ENCODE measurements around the gene APRT. TPM values are rescaled to one million over a fixed set of nuclear protein-coding genes. Genes with fewer than 3 reads are reported as not detected.

Gene APRT
- total and polyA plus RNA-seq, 2 of the 4 experiments (the other 2 are of a cell fraction) = 40.5 to 157 TPM

GRCh38 chr16:88784074-88784855 is 27.5 kb downstream of the APRT start (continued):
- TF ChIP-seq NFE2L2 (IDR thresholded peaks at IDR 0.05; ENCODE audit: low read depth, low read length) (no peak), MAFK (IDR thresholded peaks at IDR 0.05; ENCODE audit: low read depth, low read length) (no peak), RAD21 (IDR thresholded peaks at IDR 0.05; ENCODE audit: low read length) (peak; percentile 45)

- TSS peak; percentile 17 for BruUV-seq (replicated peaks)
- peak overlapping the region; percentile 26 for H2BK20ac ChIP-seq (ENCODE audit: low read depth, low read length)
Observed at GRCh38 chr16:88783391-88784073, 28.2 kb downstream of the APRT start.

More at GRCh38 chr16:88783391-88784073, 28.2 kb downstream of the APRT start:
- Histone ChIP-seq H3K9ac (ENCODE audit: low read depth, low read length) (peak overlapping the region; percentile 83), H3K4me3 (ENCODE audit: insufficient read depth, low read depth, low read length) (peak overlapping the region; percentile 92), H2BK120ac (ENCODE audit: low read depth, low read length) (peak overlapping the region; percentile 70), H3K27me3 (ENCODE audit: control insufficient read depth, insufficient read depth, low read length) (no peaks in the 10 kb centered on the region), H3K4me2 (ENCODE audit: low read depth, low read length) (peak overlapping the region; percentile 68), H2BK15ac (ENCODE audit: low read depth, low read length) (peak overlapping the region; percentile 4; the same call in 1 of the 3 replicates), H2AFZ (replicated peaks; ENCODE audit: low read length, poor library complexity) (peak overlapping the region; percentile 74), H2AK9ac (replicated peaks; ENCODE audit: low read depth, low read length, poor library complexity) (peak overlapping the region; percentile 95), H3K18ac (ENCODE audit: low read depth, low read length) (peak overlapping the region; percentile 25), H4K91ac (ENCODE audit: insufficient read depth, low read depth, low read length) (peak overlapping the region; percentile 66), H3K23ac (ENCODE audit: low read depth, low read length) (peak overlapping the region; percentile 96), H3K79me1 (ENCODE audit: low read depth in 1 of 2, low read length in 2 of 2) (peaks cover 0 to 46% of the 10 kb centered on the region in 2 experiments; a peak in 2 of 4 replicates), H3K9me1 (ENCODE audit: insufficient read depth, low read length) (peaks cover 11% of the 10 kb centered on the region), H3K4ac (ENCODE audit: low read depth, low read length) (peak overlapping the region; percentile 92), H4K20me1 (ENCODE audit: insufficient read depth, low read length) (peaks cover 60% of the 10 kb centered on the region), H3K4me1 (ENCODE audit: control insufficient read depth, insufficient read depth, low read length) (peaks cover 47% of the 10 kb centered on the region), H3K36me3 (ENCODE audit: control insufficient read depth, insufficient read depth, low read length) (no peaks in the 10 kb centered on the region), H3K9me3 (ENCODE audit: control insufficient read depth, insufficient read depth, low read length) (no peaks in the 10 kb centered on the region), H3K56ac (ENCODE audit: extremely low read depth, insufficient read depth, low read length) (peak overlapping the region; percentile 69), H4K8ac (ENCODE audit: low read depth in 2 of 2, low read length in 2 of 2) (peak overlapping the region; percentile 20 to 78; a peak in 3 of 4 replicates), H4K5ac (ENCODE audit: low read depth, low read length) (peak overlapping the region; percentile 13), H3K27ac (ENCODE audit: insufficient read depth, low read length) (peak overlapping the region; percentile 82), H2AK5ac (ENCODE audit: low read depth, low read length) (peak overlapping the region; percentile 94), H2BK5ac (ENCODE audit: low read depth, low read length, poor library complexity, severe bottlenecking) (peak overlapping the region; percentile 88), H3K14ac (replicated peaks; ENCODE audit: low read depth, low read length) (peak overlapping the region; percentile 94)
- in situ Hi-C loops (cut with MboI; ENCODE audit: low sequenced_read_pairs) (loop anchor here (5.0 kb wide), 1 partner anchor 36 kb away; no protein-coding TSS in a partner anchor), intact Hi-C loops (cut with micrococcal nuclease) (no loop called here), dilution Hi-C loops (cut with HindIII; ENCODE audit: low sequenced_read_pairs, unreplicated experiment) (no loop called here)
- 30% methylated on average over 14 of the region's 27 CpGs; no CpG with 5 or more reads in 1 of the 2 experiments for WGBS, 2 experiments (ENCODE audit: extremely low coverage in 2 of 2, insufficient read length in 1 of 2)
- no peak for TF ChIP-seq MXI1 (IDR thresholded peaks at IDR 0.05; ENCODE audit: borderline replicate concordance, low read depth, low read length)
- TF ChIP-seq, protein P1, sequence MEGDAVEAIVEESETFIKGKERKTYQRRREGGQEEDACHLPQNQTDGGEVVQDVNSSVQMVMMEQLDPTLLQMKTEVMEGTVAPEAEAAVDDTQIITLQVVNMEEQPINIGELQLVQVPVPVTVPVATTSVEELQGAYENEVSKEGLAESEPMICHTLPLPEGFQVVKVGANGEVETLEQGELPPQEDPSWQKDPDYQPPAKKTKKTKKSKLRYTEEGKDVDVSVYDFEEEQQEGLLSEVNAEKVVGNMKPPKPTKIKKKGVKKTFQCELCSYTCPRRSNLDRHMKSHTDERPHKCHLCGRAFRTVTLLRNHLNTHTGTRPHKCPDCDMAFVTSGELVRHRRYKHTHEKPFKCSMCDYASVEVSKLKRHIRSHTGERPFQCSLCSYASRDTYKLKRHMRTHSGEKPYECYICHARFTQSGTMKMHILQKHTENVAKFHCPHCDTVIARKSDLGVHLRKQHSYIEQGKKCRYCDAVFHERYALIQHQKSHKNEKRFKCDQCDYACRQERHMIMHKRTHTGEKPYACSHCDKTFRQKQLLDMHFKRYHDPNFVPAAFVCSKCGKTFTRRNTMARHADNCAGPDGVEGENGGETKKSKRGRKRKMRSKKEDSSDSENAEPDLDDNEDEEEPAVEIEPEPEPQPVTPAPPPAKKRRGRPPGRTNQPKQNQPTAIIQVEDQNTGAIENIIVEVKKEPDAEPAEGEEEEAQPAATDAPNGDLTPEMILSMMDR (conservative IDR thresholded peaks at IDR 0.05; ENCODE audit: low read depth, low read length) = no peak
- no peak for TF ChIP-seq MAFK (IDR thresholded peaks at IDR 0.05; ENCODE audit: low read depth, low read length)
- TF ChIP-seq RCOR1 (IDR thresholded peaks at IDR 0.05; ENCODE audit: insufficient replicate concordance, low read length) = no peak
- no peak for TF ChIP-seq RAD21 (IDR thresholded peaks at IDR 0.05; ENCODE audit: low read length)
- TF ChIP-seq, protein P2, sequence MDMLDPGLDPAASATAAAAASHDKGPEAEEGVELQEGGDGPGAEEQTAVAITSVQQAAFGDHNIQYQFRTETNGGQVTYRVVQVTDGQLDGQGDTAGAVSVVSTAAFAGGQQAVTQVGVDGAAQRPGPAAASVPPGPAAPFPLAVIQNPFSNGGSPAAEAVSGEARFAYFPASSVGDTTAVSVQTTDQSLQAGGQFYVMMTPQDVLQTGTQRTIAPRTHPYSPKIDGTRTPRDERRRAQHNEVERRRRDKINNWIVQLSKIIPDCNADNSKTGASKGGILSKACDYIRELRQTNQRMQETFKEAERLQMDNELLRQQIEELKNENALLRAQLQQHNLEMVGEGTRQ (IDR thresholded peaks at IDR 0.05; ENCODE audit: low read depth, low read length) = no peak
- CTCF ChIA-PET = interaction anchor here (0.6 to 1.2 kb wide), 6 partner anchors 10 to 936 kb away, joined by 3 to 4 read pairs (median 4); no protein-coding TSS in a partner anchor
- DNase-seq (peak; percentile 33), ATAC-seq (ENCODE audit: low read depth) (no peak)
- POLR2A ChIA-PET (ENCODE audit: unreplicated experiment) = no interaction called here

Data from IMR-90 (cell line).